ENCODE data around the gene RASGEF1C. TPM values are rescaled to one million over a fixed set of nuclear protein-coding genes. Genes with fewer than 3 reads are reported as not detected.

The RASGEF1C gene
- total and polyA plus RNA-seq, 8 donors = 0.20 to 6.8 (median 0.86) TPM; not detected in 4

DNA sequence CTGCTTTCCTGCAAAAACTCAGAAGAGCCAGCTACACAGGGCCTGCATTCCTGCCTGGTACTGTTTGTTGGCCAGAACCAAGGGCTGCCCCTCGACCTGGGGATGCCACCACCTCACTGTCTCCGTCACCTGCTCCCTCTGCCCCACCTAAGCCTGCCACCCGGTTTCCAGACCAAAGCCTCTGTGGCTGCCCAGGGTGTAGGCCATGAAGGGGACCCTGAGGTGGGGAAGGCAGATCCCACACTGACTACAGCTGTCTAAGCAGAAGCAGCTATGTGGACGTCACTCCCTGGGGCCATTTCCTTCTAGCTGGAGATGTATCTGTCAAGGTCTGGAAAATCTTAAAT is 35.8 kb downstream of the RASGEF1C start:
- Histone ChIP-seq H3K4me3 (no peak overlapping the region), H3K36me3 (no peaks in the 10 kb centered on the region), H3K27ac (no peak overlapping the region), H3K4me1 (peaks cover 0 to 7% (median 0%) of the 10 kb centered on the region in 4 donors), H3K9me3 (no peaks in the 10 kb centered on the region), H3K27me3 (peaks cover 0 to 35% (median 19%) of the 10 kb centered on the region in 3 donors)
- no peak for DNase-seq
- WGBS, 5 donors = 65 to 82% (median 74%) methylated on average over 4 of the region's 4 CpGs
- TF ChIP-seq POLR2AphosphoS5 (IDR thresholded peaks at IDR 0.05) = no peak
- TF ChIP-seq, protein P1, sequence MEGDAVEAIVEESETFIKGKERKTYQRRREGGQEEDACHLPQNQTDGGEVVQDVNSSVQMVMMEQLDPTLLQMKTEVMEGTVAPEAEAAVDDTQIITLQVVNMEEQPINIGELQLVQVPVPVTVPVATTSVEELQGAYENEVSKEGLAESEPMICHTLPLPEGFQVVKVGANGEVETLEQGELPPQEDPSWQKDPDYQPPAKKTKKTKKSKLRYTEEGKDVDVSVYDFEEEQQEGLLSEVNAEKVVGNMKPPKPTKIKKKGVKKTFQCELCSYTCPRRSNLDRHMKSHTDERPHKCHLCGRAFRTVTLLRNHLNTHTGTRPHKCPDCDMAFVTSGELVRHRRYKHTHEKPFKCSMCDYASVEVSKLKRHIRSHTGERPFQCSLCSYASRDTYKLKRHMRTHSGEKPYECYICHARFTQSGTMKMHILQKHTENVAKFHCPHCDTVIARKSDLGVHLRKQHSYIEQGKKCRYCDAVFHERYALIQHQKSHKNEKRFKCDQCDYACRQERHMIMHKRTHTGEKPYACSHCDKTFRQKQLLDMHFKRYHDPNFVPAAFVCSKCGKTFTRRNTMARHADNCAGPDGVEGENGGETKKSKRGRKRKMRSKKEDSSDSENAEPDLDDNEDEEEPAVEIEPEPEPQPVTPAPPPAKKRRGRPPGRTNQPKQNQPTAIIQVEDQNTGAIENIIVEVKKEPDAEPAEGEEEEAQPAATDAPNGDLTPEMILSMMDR (IDR thresholded peaks at IDR 0.05) = no peak
- TF ChIP-seq EP300 (IDR thresholded peaks at IDR 0.05) = no peak
- TF ChIP-seq POLR2A (IDR thresholded peaks at IDR 0.05) = no peak
- intact Hi-C loops (cut with DNase I; ENCODE audit: low total_unique reads) = no loop called here

DNA sequence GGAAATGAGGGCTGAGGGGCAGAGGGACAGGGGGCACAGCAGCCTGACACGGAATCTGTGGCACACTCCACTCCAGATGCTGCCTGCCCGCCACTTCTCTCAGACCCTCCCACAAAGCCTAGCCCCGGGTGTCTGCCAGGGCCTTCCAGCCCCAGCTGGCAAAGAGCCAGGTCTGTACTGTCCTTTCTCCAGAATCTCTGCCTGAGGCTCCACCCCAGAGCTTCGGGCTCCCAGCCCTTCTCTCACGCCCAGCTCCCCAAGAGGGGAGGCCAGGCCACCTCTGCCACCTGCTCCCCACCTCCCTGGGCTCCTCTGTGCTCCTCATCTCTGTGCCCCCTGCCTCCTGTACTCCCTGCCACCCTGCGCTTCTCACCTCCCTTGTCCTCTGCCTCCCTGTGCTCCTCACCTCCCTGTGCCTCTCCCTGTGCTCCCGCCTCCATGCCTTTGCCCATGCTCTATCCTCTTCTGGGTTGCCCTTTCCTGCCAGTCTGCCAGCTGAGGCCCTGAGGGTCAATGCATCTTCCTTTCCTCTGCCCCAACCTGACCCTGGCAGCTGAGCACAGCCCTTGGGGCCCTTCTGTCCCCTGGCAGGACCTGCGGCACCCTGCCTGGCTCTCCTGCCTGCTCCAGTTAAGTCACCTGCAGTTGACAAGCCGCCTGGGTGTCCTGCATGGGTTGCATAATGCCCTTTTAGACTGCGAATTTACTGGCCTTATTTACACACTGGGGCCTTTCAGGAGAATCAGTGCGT is 36.4 kb downstream of the RASGEF1C start:
- peak in 1 of 2 donors; percentile 78 for DNase-seq
- H3K4me1 ChIP-seq = peaks cover 0 to 7% (median 0%) of the 10 kb centered on the region in 4 donors
- 48 to 59% (median 58%) methylated on average over 10 to 11 of the region's 11 CpGs for WGBS, 5 donors
- H3K27ac ChIP-seq = no peak overlapping the region
- H3K27me3 ChIP-seq = peaks cover 0 to 35% (median 19%) of the 10 kb centered on the region in 3 donors
- no peak overlapping the region for H3K4me3 ChIP-seq
- TF ChIP-seq EP300 (IDR thresholded peaks at IDR 0.05) (no peak), POLR2A (IDR thresholded peaks at IDR 0.05) (no peak), POLR2AphosphoS5 (IDR thresholded peaks at IDR 0.05) (no peak)
- TF ChIP-seq, protein P1 (IDR thresholded peaks at IDR 0.05) = no peak
- H3K9me3 ChIP-seq = no peaks in the 10 kb centered on the region
- intact Hi-C loops (cut with DNase I; ENCODE audit: low total_unique reads) = no loop called here
- H3K36me3 ChIP-seq = no peaks in the 10 kb centered on the region

DNA sequence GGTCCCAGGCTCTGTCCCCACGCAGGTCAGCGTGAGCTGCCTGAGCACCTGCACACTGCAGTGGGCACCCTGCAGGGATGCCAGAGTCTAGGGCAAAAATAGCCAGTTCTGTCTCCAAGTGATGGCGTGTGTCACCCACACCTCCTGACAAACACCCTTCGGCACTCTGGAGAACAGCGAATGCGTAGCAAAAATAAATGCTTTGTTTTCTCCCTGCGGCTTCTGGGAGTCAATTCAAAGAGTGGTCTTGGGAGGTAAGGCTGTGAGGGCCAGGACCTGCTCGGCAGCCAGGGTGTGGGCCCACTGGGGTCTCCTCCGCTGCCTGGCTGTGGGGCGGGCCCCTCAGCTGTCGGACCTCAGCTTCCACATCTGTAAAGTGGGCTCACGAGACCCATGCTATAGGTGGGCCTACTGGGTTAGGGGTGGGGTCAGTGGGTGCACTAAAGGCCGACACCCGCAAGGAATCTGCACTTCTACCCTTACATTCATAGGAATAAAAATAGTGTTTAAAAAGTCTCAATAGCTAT is 37.4 kb downstream of the RASGEF1C start:
- 84 to 94% (median 92%) methylated on average over 8 to 14 of the region's 14 CpGs for WGBS, 5 donors
- intact Hi-C loops (cut with DNase I; ENCODE audit: low total_unique reads) = no loop called here
- no peaks in the 10 kb centered on the region for H3K36me3 ChIP-seq
- no peak for DNase-seq
- H3K4me1 ChIP-seq = peaks cover 0 to 7% (median 0%) of the 10 kb centered on the region in 4 donors
- TF ChIP-seq EP300 (IDR thresholded peaks at IDR 0.05) = no peak
- TF ChIP-seq POLR2AphosphoS5 (IDR thresholded peaks at IDR 0.05) = no peak
- TF ChIP-seq POLR2A (IDR thresholded peaks at IDR 0.05) = no peak
- TF ChIP-seq, protein P1 (IDR thresholded peaks at IDR 0.05) = no peak
- no peaks in the 10 kb centered on the region for H3K9me3 ChIP-seq
- H3K27me3 ChIP-seq = peaks cover 0 to 35% (median 19%) of the 10 kb centered on the region in 3 donors
- H3K4me3 ChIP-seq = no peak overlapping the region
- H3K27ac ChIP-seq = no peak overlapping the region

DNA sequence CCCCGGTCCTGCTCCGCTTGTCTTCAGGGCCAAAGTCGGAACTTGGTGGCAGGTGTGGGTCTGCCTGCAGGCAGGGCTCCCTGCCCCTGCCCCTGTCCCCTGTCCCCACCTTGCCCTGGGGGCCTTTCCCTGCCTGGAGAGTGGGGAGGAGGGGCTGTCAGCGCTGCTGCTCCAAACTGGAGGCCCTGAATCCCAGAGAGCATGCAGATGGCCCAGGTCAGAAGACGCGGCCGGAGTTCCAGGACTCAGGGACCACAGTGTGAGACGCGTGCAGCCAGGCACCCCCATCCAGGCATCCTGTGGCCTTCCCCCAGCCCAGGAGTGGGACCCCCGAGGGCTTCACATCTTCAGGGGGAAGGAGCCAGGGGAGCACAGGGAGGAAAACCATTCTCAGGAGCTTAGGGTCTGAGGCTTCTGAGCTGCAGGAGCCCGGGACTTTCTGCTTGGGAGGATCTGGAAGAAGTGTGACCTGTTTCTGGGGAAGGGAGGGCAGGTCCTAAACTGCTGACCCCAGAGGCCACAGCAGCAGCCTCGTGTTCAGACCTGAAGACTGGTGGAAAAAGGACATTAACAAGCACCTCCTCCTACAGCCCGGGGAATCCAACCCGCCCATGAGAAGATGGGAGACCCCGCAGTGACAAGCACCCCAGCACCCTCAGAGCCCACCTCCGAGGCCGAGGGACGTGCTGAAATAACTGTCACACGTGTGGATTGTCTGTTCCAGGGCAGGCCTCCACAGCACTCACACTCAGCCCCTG is 38.0 kb downstream of the RASGEF1C start:
- H3K9me3 ChIP-seq = no peaks in the 10 kb centered on the region
- 74 to 91% (median 81%) methylated on average over 16 to 19 of the region's 19 CpGs for WGBS, 5 donors
- H3K27me3 ChIP-seq = peaks cover 0 to 35% (median 19%) of the 10 kb centered on the region in 3 donors
- H3K27ac ChIP-seq = peak overlapping the region in 1 of 5 donors; percentile 37
- H3K4me3 ChIP-seq = no peak overlapping the region
- DNase-seq = no peak
- H3K36me3 ChIP-seq = no peaks in the 10 kb centered on the region
- intact Hi-C loops (cut with DNase I; ENCODE audit: low total_unique reads) = no loop called here
- TF ChIP-seq EP300 (IDR thresholded peaks at IDR 0.05) (no peak), POLR2A (IDR thresholded peaks at IDR 0.05) (no peak), POLR2AphosphoS5 (IDR thresholded peaks at IDR 0.05) (no peak)
- TF ChIP-seq, protein P1 (IDR thresholded peaks at IDR 0.05) = no peak
- peaks cover 0 to 7% (median 0%) of the 10 kb centered on the region in 4 donors for H3K4me1 ChIP-seq
